SIG-M5 treated with dmso at 0.1 percent for 504 hours (cell line): ENCODE results near the gene PPP1R10.
A peak's percentile ranks its signal among the peaks of the same experiment; 100 is the strongest.

Experiments
- DNase-seq: peaks from one replicate; lab custom pipeline; 2025; ENCODE audit not compliant: unreplicated experiment; lab: John Stamatoyannopoulos, UW

The PPP1R10 gene

GRCh38 chr6:30625511-30625910, 8.5 kb upstream of the PPP1R10 start:
- DNase-seq, result no peak

DNA sequence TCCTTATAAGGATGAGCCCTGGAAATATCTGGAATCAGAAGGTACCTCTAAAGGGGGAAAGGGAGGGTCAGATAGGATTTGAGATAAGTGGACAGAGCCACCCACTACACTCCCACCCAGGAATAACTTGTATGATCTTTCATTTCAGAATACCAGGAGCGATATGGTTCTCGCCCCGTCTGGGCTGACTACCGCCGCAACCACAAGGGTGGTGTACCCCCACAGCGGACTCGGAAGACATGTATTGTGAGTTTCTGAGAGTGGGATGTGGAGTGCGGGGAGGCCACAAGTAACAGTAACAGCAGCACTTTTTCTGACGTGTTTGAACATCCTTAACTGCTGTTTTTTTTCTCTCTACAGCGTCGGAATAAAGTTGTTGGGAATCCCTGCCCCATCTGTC, 2.5 kb upstream of the PPP1R10 start:
- no peak for DNase-seq

DNA sequence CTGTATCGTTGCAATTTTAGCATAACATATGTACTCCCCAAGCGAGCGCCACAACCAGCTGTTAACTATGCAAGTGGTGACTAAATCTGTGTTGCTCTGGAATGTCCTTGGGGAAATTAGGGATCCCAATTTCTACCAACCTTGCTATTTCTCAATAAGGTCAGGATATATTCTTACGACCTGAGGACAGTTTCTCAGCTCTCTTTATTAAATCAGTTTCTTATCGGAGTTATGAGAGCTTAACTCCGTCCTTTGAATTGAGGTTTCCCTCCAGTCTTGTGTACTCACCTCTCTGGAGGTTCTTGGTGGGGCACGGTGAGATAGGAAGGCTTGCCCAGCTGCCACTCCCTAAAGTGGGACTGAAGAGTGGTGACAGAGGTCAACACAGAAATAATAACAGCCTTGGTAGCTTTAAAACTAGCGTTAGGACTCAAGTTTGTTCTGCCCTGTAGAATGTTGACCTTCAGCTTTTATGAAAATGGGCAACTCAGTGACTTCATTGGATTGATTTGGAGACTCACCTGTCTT, 1.3 kb upstream of the PPP1R10 start:
- DNase-seq, result no peak

DNA sequence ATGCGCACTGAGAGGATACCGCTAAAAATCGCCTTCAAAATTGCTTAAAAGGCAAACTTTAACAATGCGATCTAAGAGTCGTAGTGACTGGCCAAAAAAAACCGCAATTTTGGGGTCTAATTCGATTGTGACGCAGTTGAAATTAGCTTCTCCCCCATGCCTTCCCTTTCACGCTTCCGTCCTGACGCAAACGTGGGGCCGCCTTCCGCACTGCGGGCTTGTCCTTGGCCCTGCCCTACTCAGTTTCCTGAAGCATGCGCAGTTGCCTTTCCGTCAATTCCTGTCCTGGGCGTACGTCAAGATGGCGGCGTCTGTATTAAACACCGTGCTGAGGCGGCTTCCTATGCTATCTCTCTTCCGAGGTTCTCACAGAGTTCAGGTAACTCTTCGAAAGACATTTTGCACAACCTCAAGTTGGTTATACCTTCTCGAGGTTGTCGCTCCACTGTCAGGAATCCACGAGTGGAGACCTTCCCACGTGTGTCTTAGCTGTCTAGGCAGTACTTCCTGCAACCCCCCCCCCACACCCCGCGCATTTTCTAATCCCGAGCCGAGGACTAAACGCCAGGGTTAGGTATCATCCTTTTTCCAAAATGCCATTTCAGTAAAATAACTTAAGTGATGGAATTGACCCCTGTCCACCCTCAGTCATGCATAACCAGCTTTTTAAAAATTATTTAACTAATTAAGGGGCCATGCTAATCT, 674 bp upstream of the PPP1R10 start, which contains the start of gene MRPS18B:
MRPS18B (plus strand) TSS at position 276 of the 705 bp plus-strand sequence; CDS start at position 302, 26 bp downstream.
- DNase-seq, result peak; percentile 96

DNA sequence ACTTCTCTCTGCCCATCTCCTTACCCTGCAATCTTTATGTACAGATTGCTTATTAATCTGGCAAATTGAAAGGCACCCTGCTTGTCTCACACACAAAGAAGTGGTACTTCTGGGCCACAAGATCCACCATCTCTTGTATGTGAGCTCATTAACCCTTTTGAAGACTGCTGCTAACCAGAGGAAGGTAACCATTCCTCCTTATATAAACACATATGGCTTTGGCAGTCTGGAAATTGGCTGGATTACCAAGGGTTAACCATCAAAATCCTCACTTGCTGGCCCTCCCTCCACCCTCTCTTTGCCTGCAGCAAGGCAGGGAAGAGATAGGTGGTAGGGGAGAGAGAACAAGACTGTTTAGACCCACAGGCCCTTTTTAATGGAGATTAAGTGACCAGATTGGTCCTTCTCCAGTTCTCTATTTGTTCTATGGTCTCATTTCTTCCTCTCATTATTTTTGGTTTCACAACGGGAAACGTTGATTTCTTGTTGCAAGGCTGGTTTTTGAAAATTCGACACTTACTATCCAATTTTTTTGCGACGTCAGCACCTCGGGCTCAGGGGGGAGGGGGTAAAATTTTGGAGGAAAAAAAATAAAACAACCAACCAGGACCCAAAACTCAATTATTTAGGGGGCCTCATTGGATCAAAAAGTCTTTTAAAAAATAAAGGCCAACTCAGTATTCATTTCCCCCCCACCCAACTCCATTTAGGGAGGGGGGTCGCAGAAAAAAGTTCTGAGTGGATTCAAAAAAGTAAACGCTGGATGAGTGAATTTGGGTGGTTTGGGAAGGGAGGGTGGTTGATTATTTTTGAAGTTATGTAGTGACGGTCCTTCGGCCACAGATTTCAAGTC, 859 bp downstream of the PPP1R10 start:
- peak; percentile 47 for DNase-seq

DNA sequence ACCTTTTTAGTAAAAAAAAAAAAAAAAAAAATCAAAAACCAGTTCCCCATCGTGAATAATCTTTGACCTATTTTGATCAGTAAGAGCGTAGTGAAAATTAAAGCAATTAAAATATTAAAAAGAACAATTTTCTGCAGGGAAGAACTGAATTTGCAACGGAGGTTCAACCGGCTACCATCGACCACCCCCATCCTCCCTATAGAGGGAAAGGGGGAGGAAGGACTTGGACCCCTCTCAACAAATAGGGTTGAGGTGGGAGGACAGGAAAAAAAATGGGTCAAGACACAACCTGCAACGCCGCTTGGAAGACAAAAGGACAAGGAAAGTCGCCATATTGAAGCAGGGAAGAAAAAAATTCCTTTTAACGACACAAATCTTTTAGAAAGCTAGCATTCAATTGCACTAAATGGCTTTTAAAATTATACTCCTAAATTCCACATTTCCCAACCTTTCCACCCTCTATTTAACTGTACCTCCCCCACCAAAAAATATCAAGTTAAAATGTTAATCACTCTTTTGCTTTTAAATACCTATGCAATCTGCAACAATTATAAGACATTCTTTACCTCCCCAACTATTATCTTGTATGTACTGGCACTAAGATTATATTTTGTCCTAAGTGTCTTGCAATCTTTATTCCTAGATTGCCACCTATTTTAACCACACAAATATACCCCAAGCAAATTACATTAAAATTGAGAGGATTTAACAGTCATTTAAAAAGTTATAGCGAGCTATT, 1.7 kb downstream of the PPP1R10 start:
- peak; percentile 80 for DNase-seq

GRCh38 chr6:30614843-30615218, 2.2 kb downstream of the PPP1R10 start:
- peak; percentile 97 for DNase-seq

- no peak for DNase-seq
Observed at GRCh38 chr6:30614044-30614842, 2.8 kb downstream of the PPP1R10 start.

GRCh38 chr6:30613251-30614043, 3.6 kb downstream of the PPP1R10 start:
- peak; percentile 31 for DNase-seq

DNA sequence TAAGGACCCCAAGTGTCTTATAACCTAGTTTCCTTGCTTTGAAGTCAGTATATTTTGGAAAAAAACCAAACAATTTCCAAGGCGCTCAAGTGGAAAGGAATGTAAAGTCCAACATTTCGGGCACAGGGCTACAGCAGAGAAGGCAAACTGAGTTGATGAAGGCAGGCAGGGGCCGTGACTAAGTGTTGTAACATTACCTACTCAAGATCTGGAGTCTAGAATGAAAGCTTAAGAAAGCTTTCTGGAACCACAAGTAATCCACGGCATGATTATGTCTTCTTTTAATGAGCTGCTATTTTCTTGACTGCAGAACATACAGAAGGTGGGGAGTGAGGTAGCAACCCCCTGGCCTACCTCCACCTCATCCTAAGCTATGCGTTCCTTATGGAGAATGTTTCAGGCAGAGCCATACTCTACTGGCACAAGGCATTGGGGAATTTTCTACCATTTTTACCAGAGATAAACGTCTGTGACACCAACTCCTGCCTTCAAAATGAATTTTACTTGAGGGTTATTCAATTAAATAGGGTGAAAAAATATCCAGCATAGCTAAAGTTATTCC, 4.3 kb downstream of the PPP1R10 start:
- DNase-seq, result no peak

DNA sequence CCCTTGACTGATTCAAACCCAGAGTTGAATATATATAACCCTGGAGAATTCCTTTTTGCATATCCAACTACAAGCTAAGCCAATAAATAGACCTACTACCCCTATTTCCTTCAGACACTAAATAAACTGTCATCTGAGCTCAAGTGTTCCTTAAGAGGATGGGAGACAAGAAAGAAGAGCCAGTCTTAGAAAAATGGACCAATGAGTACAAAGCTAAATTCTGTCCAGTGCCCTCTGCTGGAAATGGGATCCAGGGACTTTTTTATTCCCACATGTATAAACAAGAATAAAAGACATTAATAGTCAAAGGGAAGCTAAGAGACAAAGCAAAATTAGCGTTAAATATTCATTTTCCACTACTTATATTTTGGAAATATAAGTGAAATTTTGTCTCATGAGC, 4.8 kb downstream of the PPP1R10 start:
- DNase-seq, result no peak

DNA sequence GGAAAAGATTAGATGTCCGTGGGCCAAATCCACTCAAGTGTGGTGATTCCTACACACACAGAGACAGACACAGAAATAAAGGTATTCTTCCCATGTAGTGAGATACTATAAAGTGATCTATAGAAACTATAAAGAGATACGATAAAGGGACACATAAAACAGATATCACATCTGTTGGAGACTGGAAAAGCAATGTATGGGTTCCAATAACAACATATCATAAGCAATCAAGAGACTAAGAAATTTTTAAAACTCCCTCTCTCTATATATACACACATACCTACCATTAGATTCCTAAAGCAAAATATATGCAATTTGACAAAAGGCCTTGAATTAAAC, 5.2 kb downstream of the PPP1R10 start:
- no peak for DNase-seq

DNA sequence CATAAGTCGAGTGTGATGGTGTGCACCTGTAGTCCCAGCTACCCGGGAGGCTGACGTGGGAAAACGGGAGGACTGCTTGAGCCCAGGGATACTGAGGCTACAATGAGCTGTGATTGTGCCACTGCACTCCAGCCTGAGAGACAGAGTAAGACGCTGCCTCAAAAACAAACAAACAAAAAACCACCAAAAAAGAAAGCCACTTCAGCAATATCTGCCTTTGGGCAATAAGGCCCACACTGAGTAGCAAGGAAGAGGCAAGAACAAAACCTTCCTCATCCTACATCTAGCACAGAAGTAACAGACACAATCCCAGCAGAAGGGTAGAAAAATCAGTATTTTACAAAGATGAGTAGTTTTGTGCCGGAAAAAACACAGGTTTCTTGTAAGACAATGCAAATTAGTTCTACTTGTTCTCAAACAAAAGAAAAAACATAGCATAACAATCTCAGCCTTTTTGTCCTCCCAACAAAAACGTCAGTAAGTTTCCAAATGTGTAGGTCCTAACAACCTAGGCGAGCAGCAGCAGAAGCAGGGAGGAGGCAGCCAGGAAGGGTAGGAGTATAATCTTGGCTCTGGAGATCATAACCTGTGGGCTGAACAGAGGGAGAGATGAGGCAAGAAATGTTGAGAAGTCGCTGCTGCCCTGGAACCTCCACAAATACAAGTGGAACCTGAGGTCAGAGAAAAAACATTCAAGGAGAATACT, 5.7 kb downstream of the PPP1R10 start:
- no peak for DNase-seq

GRCh38 chr6:30610065-30610464, 7.0 kb downstream of the PPP1R10 start:
- DNase-seq, result no peak

DNA sequence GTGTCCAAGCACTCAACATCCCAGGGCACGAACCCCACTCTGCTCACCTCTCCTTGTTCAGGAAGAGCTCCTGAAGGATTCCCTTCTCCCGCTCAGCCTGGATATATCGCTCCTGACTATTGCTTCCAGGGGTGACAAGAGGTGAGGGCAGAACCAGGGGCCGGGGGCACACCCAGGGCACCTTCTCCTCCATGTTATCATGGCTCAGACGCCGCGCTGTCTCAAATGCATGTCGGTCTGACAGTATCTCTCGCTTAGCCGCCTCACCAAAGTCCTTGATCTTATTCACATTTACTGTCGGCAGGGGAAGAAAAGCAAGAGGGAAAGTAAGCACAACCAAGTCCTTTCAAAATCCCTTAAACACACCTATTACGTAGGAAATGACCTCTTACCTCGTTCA, 13.1 kb downstream of the PPP1R10 start:
- no peak for DNase-seq

GRCh38 chr6:30601815-30602641, 15.0 kb downstream of the PPP1R10 start:
- DNase-seq, result no peak

- DNase-seq, result no peak
Observed at GRCh38 chr6:30601436-30601814, 15.6 kb downstream of the PPP1R10 start.

GRCh38 chr6:30600451-30600961, 16.5 kb downstream of the PPP1R10 start:
- DNase-seq, result no peak
